OCI-LY7 (cell line): Measurements from ENCODE around the gene IFIT1B.

Source experiments
- CTCF ChIP-seq: fragments of 200-600 bp; sonication (generic); conservative IDR thresholded peaks from 2 replicates; pipeline ENCODE4 v1.5.1; 2014; ENCODE audit warnings: mild to moderate bottlenecking, antibody characterized with exemption, low read length, moderate library complexity, mixed read lengths
- EZH2phosphoT487 ChIP-seq: fragments of 200-600 bp; sonication (generic); IDR thresholded peaks from 2 replicates; pipeline ENCODE4 v1.6.1; 2018; ENCODE audit warnings: low read depth, borderline replicate concordance, mild to moderate bottlenecking, mixed run types, antibody characterized with exemption, low read length, moderate library complexity, mixed read lengths

GRCh38 chr10:89413398-89413912 is 35.6 kb downstream of the IFIT1B start:
- TF ChIP-seq CTCF (no peak), EZH2phosphoT487 (no peak)
